Thoracic aorta (tissue), 2 donors: Measurements from ENCODE around the gene CGB5. TPM values are rescaled to one million over a fixed set of nuclear protein-coding genes. Genes with fewer than 3 reads are reported as not detected.
"Not testable (repeated sequence)": the region's sequence is repeated elsewhere in the genome, so short reads cannot be mapped to it uniquely, and the experiment has no call there.

Experiments
- ATAC-seq: fragments of 150-250 bp; one replicate; pipeline ENCODE4 v1.8.0; 2017; ENCODE audit warnings: low read depth; ENCODE audit not compliant: insufficient number of reproducible peaks, low FRiP score
- DNase-seq: peaks from one replicate; pipeline ENCODE4 v3.0.0-alpha.2; 2020; ENCODE audit warnings: low spot score
- H3K27ac ChIP-seq, 2 donors: fragments of 200-600 bp; sonication (generic); 1 replicate in 1 of 2; 2 replicates in 1 of 2; pipeline ENCODE4 v1.5.1; 2016; ENCODE audit warnings: mild to moderate bottlenecking in 2 of 2, moderate library complexity in 2 of 2
- H3K27me3 ChIP-seq: fragments of 200-600 bp; sonication (generic); replicated peaks from 2 replicates; pipeline ENCODE4 v1.6.0; 2016; ENCODE audit warnings: mild to moderate bottlenecking; ENCODE audit not compliant: insufficient read depth
- H3K36me3 ChIP-seq: fragments of 200-600 bp; sonication (generic); one replicate; pipeline ENCODE4 v1.5.1; 2016
- H3K4me1 ChIP-seq, 2 donors: fragments of 200-600 bp; sonication (generic); 1 replicate in 1 of 2; 2 replicates in 1 of 2; pipeline versions ENCODE4 v1.5.1 to v1.6.0; 2016; ENCODE audit warnings: low read depth in 2 of 2, mild to moderate bottlenecking in 1 of 2; ENCODE audit not compliant: control insufficient read depth in 1 of 2
- H3K4me3 ChIP-seq: fragments of 200-600 bp; sonication (generic); 2 replicates; pipeline ENCODE4 v1.5.1; 2016; ENCODE audit warnings: mild to moderate bottlenecking
- H3K9me3 ChIP-seq: fragments of 200-600 bp; sonication (generic); 2 replicates; pipeline ENCODE4 v1.5.1; 2016
- total RNA-seq, 2 donors: library from RNA; depleted of rRNA; stranded (reverse); fragments of >200 nt; gene quantifications; one replicate each; pipeline versions ENCODE4 v1.1.0 to v1.2.3, GENCODE V29; 2016
- TF ChIP-seq, protein P1 (sequence below): fragments of 200-600 bp; sonication (generic); IDR thresholded peaks from one replicate; pipeline ENCODE4 v1.5.1; 2019; ENCODE audit warnings: antibody characterized with exemption

Gene CGB5
- total RNA-seq, 2 donors from 2014 or later = not detected

DNA sequence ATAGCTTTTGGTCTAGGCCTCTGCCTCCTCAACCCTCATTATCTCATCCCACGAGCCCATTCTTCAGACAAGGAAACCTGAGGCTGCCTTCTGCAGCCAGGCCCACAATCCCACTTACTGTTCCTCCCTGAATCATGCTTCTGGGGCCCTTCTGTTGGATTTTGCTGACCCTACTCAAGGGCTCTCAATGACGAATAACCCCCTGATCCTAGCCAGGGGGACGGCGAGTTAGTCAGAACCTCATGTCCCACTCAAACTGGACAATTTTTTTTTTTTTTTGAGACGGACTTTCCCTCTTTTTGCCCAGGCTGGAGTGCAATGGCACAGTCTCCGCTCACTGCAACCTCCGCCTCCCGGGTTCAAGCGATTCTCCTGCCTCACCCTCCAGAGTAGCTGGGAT is 21.5 kb upstream of the CGB5 start:
- ATAC-seq = no peak

GRCh38 chr19:49024233-49024632 is 19.4 kb upstream of the CGB5 start, which contains the start of gene CGB3:
CGB3 (minus strand) TSS chr19:49024333; CDS start chr19:49023971, 362 bp downstream.
- DNase-seq, H3K27me3 ChIP-seq, H3K36me3 ChIP-seq, H3K4me3 ChIP-seq, H3K4me1 ChIP-seq, H3K9me3 ChIP-seq, ATAC-seq, H3K27ac ChIP-seq: not testable (repeated sequence)

More for the DNA sequence above, 21.5 kb upstream of the CGB5 start:
- Histone ChIP-seq H3K36me3 (no peaks in the 10 kb centered on the region), H3K4me1 (peaks cover 15 to 24% of the 10 kb centered on the region in 2 donors), H3K4me3 (no peak overlapping the region), H3K27ac (no peak overlapping the region), H3K9me3 (no peaks in the 10 kb centered on the region), H3K27me3 (no peaks in the 10 kb centered on the region)
- DNase-seq = no peak
- TF ChIP-seq, protein P1, sequence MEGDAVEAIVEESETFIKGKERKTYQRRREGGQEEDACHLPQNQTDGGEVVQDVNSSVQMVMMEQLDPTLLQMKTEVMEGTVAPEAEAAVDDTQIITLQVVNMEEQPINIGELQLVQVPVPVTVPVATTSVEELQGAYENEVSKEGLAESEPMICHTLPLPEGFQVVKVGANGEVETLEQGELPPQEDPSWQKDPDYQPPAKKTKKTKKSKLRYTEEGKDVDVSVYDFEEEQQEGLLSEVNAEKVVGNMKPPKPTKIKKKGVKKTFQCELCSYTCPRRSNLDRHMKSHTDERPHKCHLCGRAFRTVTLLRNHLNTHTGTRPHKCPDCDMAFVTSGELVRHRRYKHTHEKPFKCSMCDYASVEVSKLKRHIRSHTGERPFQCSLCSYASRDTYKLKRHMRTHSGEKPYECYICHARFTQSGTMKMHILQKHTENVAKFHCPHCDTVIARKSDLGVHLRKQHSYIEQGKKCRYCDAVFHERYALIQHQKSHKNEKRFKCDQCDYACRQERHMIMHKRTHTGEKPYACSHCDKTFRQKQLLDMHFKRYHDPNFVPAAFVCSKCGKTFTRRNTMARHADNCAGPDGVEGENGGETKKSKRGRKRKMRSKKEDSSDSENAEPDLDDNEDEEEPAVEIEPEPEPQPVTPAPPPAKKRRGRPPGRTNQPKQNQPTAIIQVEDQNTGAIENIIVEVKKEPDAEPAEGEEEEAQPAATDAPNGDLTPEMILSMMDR = no peak

DNA sequence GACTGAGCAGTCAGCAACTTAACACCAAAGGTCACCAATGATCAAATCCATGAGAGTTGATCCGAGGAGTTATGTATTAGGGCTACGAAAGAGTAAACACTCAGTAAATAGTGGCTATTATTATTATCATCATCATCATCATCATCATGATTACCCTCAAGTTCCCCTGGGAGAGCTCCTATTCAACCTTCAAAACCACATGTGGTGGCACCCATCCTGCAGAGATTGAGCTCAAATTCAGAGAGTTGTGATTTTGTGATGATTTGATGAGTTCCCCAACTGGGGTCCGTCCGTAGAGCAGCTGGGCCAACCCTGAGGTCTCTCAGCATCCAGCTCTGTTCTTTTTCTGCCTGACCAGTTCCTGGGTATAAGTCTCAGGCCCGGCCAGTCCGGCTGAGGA is 18.6 kb upstream of the CGB5 start:
- H3K4me1 ChIP-seq, H3K27ac ChIP-seq, DNase-seq, H3K27me3 ChIP-seq, H3K36me3 ChIP-seq, ATAC-seq, H3K4me3 ChIP-seq, H3K9me3 ChIP-seq: not testable (repeated sequence)

DNA sequence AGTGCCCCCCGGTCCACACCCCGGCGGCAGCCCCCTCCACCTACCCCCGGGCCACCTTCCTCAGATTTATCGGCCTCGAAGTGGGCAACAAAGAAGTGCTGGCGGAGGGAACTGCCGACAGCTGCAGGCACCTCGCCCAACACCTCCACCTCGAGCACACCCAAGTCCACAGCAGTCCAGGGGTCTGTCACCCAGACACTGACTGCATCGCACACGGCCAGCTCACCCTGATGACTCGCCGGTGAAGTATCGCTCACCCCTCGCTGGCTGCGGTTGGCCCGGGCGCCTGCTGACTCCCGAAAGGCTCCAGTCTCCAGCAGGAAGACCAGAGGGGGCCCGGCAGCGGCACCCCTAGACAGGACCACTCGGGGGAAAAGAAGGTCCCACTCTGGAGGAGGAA is 18.0 kb upstream of the CGB5 start:
- H3K4me3 ChIP-seq, H3K9me3 ChIP-seq, H3K27me3 ChIP-seq, ATAC-seq, H3K36me3 ChIP-seq, H3K27ac ChIP-seq, DNase-seq, H3K4me1 ChIP-seq: not testable (repeated sequence)

- not testable (repeated sequence) for H3K4me1 ChIP-seq, ATAC-seq, H3K9me3 ChIP-seq, H3K27ac ChIP-seq, H3K27me3 ChIP-seq, H3K36me3 ChIP-seq, DNase-seq, H3K4me3 ChIP-seq
These were observed 15.0 kb upstream of the CGB5 start for GRCh38 chr19:49028686-49029085.

DNA sequence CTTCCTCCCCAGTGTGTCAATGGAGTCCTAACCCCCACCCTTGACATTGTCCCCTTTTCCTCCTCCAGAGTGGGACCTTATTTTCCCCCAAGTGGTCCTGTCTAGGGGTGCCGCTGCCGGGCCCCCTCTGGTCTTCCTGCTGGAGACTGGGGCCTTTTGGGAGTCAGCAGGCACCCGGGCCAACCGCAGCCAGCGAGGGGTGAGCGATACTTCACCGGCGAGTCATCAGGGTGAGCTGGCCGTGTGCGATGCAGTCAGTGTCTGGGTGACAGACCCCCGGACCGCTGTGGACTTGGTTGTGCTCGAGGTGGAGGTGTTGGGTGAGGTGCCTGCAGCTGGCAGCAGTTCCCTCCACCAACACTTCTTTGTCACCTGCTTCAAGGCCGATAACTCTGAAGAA is 13.9 kb upstream of the CGB5 start:
- H3K9me3 ChIP-seq, H3K4me3 ChIP-seq, H3K4me1 ChIP-seq, DNase-seq, ATAC-seq, H3K27ac ChIP-seq, H3K36me3 ChIP-seq, H3K27me3 ChIP-seq: not testable (repeated sequence)

- not testable (repeated sequence) for H3K9me3 ChIP-seq, H3K36me3 ChIP-seq, H3K4me3 ChIP-seq, DNase-seq, H3K4me1 ChIP-seq, ATAC-seq, H3K27me3 ChIP-seq, H3K27ac ChIP-seq
These were observed 13.3 kb upstream of the CGB5 start for GRCh38 chr19:49030323-49030722.

DNA sequence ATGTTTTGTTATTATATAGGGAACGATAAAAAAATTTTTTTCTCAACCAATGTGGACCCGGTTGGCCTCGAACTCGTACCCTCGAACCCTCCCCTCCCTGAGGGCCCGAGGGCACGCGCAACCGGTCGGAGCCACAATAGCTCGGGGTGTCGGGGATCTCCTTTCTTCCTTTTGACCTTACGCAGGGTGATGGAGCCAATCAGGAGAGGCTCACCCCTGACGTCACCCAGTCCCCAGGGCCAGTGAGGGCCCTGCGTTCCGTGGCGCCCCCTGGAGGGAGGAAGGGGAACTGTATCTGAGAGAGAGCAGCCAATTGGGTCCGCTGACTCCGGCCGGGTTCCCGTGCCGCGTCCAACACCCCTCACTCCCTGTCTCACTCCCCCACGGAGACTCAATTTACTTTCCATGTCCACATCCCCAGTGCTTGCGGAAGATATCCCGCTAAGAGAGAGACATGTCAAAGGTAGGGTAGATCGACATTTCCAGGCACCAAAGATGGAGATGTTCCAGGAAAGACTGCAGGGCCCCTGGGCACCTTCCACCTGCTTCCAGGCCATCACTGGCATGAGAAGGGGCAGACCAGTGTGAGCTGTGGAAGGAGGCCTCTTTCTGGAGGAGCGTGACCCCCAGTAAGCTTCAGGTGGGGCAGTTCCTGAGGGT is 11.9 kb upstream of the CGB5 start, which contains the start of gene CGB2:
CGB2 (plus strand) TSS at position 249 of the 660 bp plus-strand sequence; CDS start at position 455, 206 bp downstream.
- not testable (repeated sequence) for H3K27me3 ChIP-seq, ATAC-seq, DNase-seq, H3K4me3 ChIP-seq, H3K9me3 ChIP-seq, H3K27ac ChIP-seq, H3K36me3 ChIP-seq, H3K4me1 ChIP-seq
- TF ChIP-seq, protein P1 = peak; percentile 18

DNA sequence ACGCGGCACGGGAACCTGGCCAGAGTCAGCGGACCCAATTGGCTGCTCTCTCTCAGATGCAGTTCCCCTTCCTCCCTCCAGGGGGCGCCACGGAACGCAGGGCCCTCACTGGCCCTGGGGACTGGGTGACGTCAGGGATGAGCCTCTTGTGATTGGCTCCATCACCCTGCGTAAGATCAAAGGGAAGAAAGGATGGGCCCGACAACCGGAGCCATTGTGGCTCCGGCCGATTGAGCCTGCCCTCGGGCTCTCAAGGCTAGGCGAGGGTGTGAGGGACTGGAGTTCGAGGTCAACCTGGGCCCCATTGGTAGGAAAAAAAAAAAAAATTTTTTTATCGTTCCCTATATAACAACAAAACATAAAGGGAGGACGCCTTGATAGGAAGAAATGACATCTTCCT is 6.8 kb upstream of the CGB5 start, which contains the start of gene CGB1:
CGB1 (minus strand) TSS at position 81 of the 400 bp plus-strand sequence. CDS start 184 bp downstream, outside the sequence.
- ATAC-seq = not testable (repeated sequence)

DNA sequence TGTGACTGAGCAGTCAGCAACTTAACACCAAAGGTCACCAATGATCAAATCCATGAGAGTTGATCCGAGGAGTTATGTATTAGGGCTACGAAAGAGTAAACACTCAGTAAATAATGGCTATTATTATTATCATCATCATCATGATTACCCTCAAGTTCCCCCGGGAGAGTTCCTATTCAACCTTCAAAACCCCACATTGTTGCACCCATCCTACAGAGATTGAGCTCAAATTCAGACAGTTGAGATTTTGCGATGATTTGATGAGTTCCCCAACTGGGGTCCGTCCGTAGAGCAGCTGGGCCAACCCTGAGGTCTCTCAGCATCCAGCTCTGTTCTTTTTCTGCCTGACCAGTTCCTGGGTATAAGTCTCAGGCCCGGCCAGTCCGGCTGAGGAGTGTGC is 5.5 kb upstream of the CGB5 start:
- ATAC-seq, H3K4me3 ChIP-seq, H3K9me3 ChIP-seq, H3K27ac ChIP-seq, DNase-seq, H3K4me1 ChIP-seq, H3K36me3 ChIP-seq, H3K27me3 ChIP-seq: not testable (repeated sequence)

More for the DNA sequence above, 6.8 kb upstream of the CGB5 start, which contains the start of gene CGB1:
- DNase-seq, H3K4me1 ChIP-seq, H3K27ac ChIP-seq, H3K27me3 ChIP-seq, H3K36me3 ChIP-seq, H3K4me3 ChIP-seq, H3K9me3 ChIP-seq: not testable (repeated sequence)
